Heart right ventricle (tissue), 16 donors: ENCODE results near the gene HNRNPA2B1. TPM values are rescaled to one million over a fixed set of nuclear protein-coding genes. Genes with fewer than 3 reads are reported as not detected.
"Not testable (repeated sequence)": the region's sequence is repeated elsewhere in the genome, so short reads cannot be mapped to it uniquely, and the experiment has no call there.

Experiments used
- ATAC-seq, 8 donors: fragments of 200-7000 bp; cut with Tn5 transposase; one replicate each; pipeline ENCODE4 v1.9.1; 2020; ENCODE audit warnings: mild to moderate bottlenecking in 8 of 8, moderate library complexity in 8 of 8, moderate number of reproducible peaks in 1 of 8
- DNase-seq, 2 donors: peaks; one replicate each; pipeline ENCODE4 v3.0.0-alpha.2; 2020
- H3K27ac ChIP-seq, 10 donors: fragments of 200-600 bp; sonication (generic) in 2 of 10; one replicate each; pipeline versions ENCODE4 v1.5.0 to v1.8.0; 2020 to 2022; ENCODE audit warnings: mild to moderate bottlenecking in 3 of 10
- H3K27me3 ChIP-seq, 7 donors: fragments of 200-600 bp; one replicate each; pipeline ENCODE4 v1.8.0; 2021 to 2022; ENCODE audit warnings: mild to moderate bottlenecking in 2 of 7
- H3K36me3 ChIP-seq, 9 donors: fragments of 200-600 bp; sonication (generic) in 1 of 9; one replicate each; pipeline versions ENCODE4 v1.5.0 to v1.8.0; 2020 to 2022; ENCODE audit warnings: mild to moderate bottlenecking in 2 of 9
- H3K4me1 ChIP-seq, 9 donors: fragments of 200-600 bp; sonication (generic) in 1 of 9; one replicate each; pipeline versions ENCODE4 v1.5.0 to v1.8.0; 2020 to 2022; ENCODE audit warnings: mild to moderate bottlenecking in 4 of 9
- H3K4me3 ChIP-seq, 10 donors: fragments of 200-600 bp; sonication (generic) in 2 of 10; one replicate each; pipeline versions ENCODE4 v1.5.0 to v1.8.0; 2020 to 2022; ENCODE audit warnings: mild to moderate bottlenecking in 7 of 10, moderate library complexity in 2 of 10
- H3K9me3 ChIP-seq, 11 donors: fragments of 200-600 bp in 10 of 11; sonication (generic) in 2 of 11; one replicate each; pipeline versions ENCODE4 v1.5.0 to v1.8.0; 2013 to 2022; ENCODE audit warnings: mild to moderate bottlenecking in 2 of 11, control low read depth in 1 of 11, moderate library complexity in 1 of 11
- WGBS, 2 donors: extraction: QIAGEN DNeasy Blood & Tissue Kit; methylation state at CpG; one replicate each; pipeline ENCODE4 v1.1.7; 2013; ENCODE audit warnings: inconsistent platforms in 1 of 2; 5-methylcytosine and 5-hydroxymethylcytosine counted together
- intact Hi-C, 10 donors: fragments of 100-400 bp; cut with DNase I; formaldehyde crosslinking; loops; one replicate each; pipeline versions ENCODE4 v1.11.1 to v1.14.2; 2022
- polyA plus RNA-seq, 2 donors: library from polyadenylated mRNA; stranded (reverse); fragments of 200-250 nt; gene quantifications; one replicate each; pipeline ENCODE4 v1.2.3, GENCODE V29; 2013
- total RNA-seq, 10 donors: library from RNA; stranded (reverse); fragmentation: NEBNext Ultra II Directional in 3 of 10; extraction: Animal tissue kit (Norgen Biotek cat#: 25700) in 3 of 10; gene quantifications; one replicate each; pipeline versions ENCODE4 v1.2.1 to v1.2.4, GENCODE V29; 2021 to 2023
- TF ChIP-seq, protein P1 (sequence below), 9 donors: fragments of 200-600 bp; sonication (generic) in 2 of 9; IDR thresholded peaks; one replicate each; pipeline versions ENCODE4 v1.5.0 to v1.8.0; 2021 to 2022; ENCODE audit warnings: antibody characterized with exemption in 9 of 9, mild to moderate bottlenecking in 5 of 9, moderate library complexity in 1 of 9
- donor health status: Arrhythmogenic right ventricular cardiomyopathy.
- donor health status: ischemic (EF 13 %, LVEDD 7.1; RV severe dilation, severe dysfunction).
- donor health status: healthy with polysubstance abuse.
- donor health status: DM: no; HTN: yes; CAD: no.
- donor health status: DM: no; HTN: no; CAD: no.
- donor health status: ischemic (EF 25% LVEDD 6.9; RV normal size, moderate dysfunction).
- donor health status: ischemic (EF 25% LVEDD 5.7; RV mildly dilated, moderate dysfunction).
- donor health status: healthy.
- donor health status: DM: yes; HTN: yes; CAD: no.
- donor health status: Ischemic cardiomyopathy.
- donor health status: ischemic (EF 35%, LVEDD 5.7; RV mildly dilated, moderate dysfunction).
- donor health status: nonischemic (EF 11% LVEDD 7.7; RV severe dilation, severe dysfunction).
- donor health status: DM: yes; HTN: yes; CAD: no.
- donor health status: PGD.
- donor health status: ischemic (EF 29% LVEDD 5.4; RV normal size, mild dysfunction).
- donor health status: nonischemic (EF 23%, LVEDD 6.1; RV moderate dilation, normal function).

HNRNPA2B1 gene
- total and polyA plus RNA-seq, 12 donors = 364 to 667 (median 404) TPM

DNA sequence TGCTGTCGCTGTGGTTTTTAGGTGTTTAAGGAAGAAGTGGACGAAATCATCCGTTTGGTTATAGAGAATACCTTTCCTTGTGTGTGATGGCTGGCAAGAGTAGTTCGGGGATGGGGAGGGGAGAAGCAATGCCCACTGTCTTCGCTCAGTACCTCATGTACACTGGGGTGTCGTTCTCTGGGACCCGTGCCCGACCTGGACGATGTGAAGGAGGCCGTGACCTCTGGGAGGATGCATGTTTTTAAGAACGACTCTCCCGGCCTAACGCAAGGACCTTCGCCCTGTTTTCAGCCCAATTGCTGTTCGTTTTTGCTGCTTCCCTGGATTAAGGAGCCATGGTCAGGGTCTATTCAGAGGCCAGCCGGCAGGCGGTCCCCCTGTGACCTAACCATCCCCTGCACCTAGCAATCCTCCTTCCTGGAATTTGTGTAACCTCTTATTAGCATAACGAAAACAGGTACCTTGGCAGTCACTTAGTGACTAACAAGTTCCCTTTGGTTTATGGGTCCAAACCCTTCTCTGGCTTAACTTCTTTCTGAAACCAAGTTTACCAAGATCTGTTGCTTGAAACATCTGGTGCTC, 47.2 kb downstream of the HNRNPA2B1 start:
- no peaks in the 10 kb centered on the region for H3K9me3 ChIP-seq
- WGBS, 2 donors = 18 to 23% methylated on average over 18 of the region's 18 CpGs
- H3K27me3 ChIP-seq = peaks cover 7 to 58% (median 37%) of the 10 kb centered on the region in 7 donors
- no peaks in the 10 kb centered on the region for H3K36me3 ChIP-seq
- peak overlapping the region in 1 of 10 donors; percentile 66 for H3K27ac ChIP-seq
- peaks cover 0 to 59% (median 13%) of the 10 kb centered on the region in 9 donors for H3K4me1 ChIP-seq
- H3K4me3 ChIP-seq = peak overlapping the region in 9 of 10 donors; percentile 49 to 69 (median 57)
- DNase-seq = no peak
- TF ChIP-seq, protein P1, sequence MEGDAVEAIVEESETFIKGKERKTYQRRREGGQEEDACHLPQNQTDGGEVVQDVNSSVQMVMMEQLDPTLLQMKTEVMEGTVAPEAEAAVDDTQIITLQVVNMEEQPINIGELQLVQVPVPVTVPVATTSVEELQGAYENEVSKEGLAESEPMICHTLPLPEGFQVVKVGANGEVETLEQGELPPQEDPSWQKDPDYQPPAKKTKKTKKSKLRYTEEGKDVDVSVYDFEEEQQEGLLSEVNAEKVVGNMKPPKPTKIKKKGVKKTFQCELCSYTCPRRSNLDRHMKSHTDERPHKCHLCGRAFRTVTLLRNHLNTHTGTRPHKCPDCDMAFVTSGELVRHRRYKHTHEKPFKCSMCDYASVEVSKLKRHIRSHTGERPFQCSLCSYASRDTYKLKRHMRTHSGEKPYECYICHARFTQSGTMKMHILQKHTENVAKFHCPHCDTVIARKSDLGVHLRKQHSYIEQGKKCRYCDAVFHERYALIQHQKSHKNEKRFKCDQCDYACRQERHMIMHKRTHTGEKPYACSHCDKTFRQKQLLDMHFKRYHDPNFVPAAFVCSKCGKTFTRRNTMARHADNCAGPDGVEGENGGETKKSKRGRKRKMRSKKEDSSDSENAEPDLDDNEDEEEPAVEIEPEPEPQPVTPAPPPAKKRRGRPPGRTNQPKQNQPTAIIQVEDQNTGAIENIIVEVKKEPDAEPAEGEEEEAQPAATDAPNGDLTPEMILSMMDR (IDR thresholded peaks at IDR 0.05) = no peak
- ATAC-seq = no peak
- intact Hi-C loops = loop anchor here in 2 of 10 donors (5.0 to 10.0 kb wide), 3 partner anchors 44 to 91 kb away; no protein-coding TSS in a partner anchor

DNA sequence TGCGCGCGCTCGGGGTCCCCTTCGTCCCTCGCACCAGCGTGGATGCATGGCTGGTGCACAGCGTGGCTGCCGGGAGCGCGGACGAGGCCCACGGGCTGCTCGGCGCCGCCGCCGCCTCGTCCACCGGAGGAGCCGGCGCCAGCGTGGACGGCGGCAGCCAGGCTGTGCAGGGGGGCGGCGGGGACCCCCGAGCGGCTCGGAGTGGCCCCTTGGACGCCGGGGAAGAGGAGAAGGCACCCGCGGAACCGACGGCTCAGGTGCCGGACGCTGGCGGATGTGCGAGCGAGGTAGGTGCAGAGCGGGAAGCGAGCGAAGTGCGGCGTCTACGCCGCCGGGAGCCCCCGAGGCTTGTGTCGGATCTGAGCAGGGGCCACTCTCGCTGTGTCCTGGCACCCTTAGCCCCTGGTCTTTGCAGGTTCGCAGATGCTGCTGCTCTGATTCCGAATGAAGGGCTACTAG, 47.7 kb downstream of the HNRNPA2B1 start:
- 1 to 2% methylated on average over 49 to 54 of the region's 54 CpGs for WGBS, 2 donors
- not testable (repeated sequence) for DNase-seq, H3K36me3 ChIP-seq, H3K9me3 ChIP-seq
- ATAC-seq = peak in 3 of 8 donors; percentile 16 to 20 (median 19)
- Histone ChIP-seq H3K27ac (peak overlapping the region in 1 of 10 donors; percentile 66), H3K27me3 (peaks cover 7 to 58% (median 37%) of the 10 kb centered on the region in 7 donors), H3K4me3 (peak overlapping the region; percentile 19 to 69 (median 56)), H3K4me1 (peaks cover 0 to 57% (median 13%) of the 10 kb centered on the region in 9 donors)
- intact Hi-C loops = loop anchor here in 2 of 10 donors (5.0 to 10.0 kb wide), 3 partner anchors 44 to 92 kb away; no protein-coding TSS in a partner anchor

DNA sequence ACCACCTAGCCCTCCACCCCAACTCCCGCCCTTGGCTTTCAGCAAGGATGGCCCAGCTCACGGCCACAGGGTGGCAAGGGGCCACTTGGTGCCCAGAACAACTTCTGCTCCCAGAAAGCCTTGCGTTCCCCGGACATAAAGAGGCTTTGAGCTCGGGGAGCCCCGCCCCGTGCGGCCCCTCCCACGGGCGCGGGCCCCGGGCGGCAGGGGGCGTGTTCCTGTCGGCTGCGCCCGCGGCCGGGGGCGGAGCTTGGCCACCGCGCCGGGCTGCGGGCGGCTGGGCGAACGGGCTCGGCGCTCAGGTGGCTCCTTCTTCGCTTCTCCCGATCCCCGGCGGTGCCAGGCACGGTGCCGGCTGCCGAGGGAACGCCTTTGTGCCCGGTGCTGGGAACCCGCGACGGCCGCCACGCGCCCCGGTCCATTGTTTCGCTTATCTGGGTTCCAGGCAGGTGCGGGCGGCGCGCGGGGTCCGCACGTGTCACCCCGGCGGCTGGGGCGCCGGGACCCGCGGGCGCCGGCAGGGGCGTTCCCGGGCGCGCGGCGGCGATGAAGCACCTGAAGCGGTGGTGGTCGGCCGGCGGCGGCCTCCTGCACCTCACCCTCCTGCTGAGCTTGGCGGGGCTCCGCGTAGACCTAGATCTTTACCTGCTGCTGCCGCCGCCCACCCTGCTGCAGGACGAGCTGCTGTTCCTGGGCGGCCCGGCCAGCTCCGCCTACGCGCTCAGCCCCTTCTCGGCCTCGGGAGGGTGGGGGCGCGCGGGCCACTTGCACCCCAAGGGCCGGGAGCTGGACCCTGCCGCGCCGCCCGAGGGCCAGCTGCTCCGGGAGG, 48.4 kb downstream of the HNRNPA2B1 start, which contains the start of gene NFE2L3:
TSS of gene NFE2L3 (plus strand) at position 246 of the 829 bp plus-strand sequence. CDS start at position 547, 301 bp downstream.
- peaks cover 0 to 52% (median 13%) of the 10 kb centered on the region in 9 donors for H3K4me1 ChIP-seq
- peak within 1 kb of the TSS in 1 of 10 donors; percentile 66 for H3K27ac ChIP-seq
- 0 to 1% methylated on average over 66 to 95 of the region's 95 CpGs for whole genome bisulfite sequencing, 2 donors
- TF ChIP-seq, protein P1 (IDR thresholded peaks at IDR 0.05) = peak in 6 of 9 donors; percentile 21 to 36 (median 24)
- peaks cover 7 to 58% (median 37%) of the 10 kb centered on the region in 7 donors for H3K27me3 ChIP-seq
- intact Hi-C loops = loop anchor here in 2 of 10 donors (5.0 to 10.0 kb wide), 3 partner anchors 45 to 93 kb away; no protein-coding TSS in a partner anchor
- DNase-seq (peak; percentile 36 to 75), ATAC-seq (peak; percentile 74 to 93 (median 82))
- no peaks in the 10 kb centered on the region for H3K36me3 ChIP-seq
- no peaks in the 10 kb centered on the region for H3K9me3 ChIP-seq
- peak within 1 kb of the TSS; percentile 19 to 69 (median 56) for H3K4me3 ChIP-seq

DNA sequence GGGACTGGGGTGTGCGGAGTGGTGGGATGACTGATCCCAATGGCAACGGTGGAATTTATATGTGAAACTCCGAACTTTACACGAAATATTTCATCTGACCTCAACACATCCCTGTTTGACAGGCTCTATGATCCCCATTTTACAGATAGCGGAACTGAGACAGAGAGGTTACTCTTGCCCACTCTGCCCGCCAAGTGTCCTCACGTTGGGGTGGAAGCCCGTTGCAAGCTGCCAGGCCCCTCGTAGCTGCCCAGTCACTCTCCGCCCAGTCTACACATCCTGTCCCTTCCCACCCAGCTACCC, 48.9 kb downstream of the HNRNPA2B1 start:
- Histone ChIP-seq H3K27ac (peak overlapping the region in 1 of 10 donors; percentile 66), H3K4me3 (peak overlapping the region; percentile 19 to 69 (median 56))

More for the DNA sequence above, 48.9 kb downstream of the HNRNPA2B1 start:
- peak in 1 of 8 donors; percentile 59 for ATAC-seq
- TF ChIP-seq, protein P1 (IDR thresholded peaks at IDR 0.05) = no peak
- Histone ChIP-seq H3K36me3 (no peaks in the 10 kb centered on the region), H3K27me3 (peaks cover 7 to 62% (median 37%) of the 10 kb centered on the region in 7 donors), H3K4me1 (peaks cover 0 to 46% (median 10%) of the 10 kb centered on the region in 9 donors), H3K9me3 (no peaks in the 10 kb centered on the region)
- 63 to 73% methylated on average over 10 of the region's 10 CpGs for WGBS, 2 donors
- no peak for DNase-seq
- intact Hi-C loops = loop anchor here in 2 of 10 donors (5.0 to 10.0 kb wide), 3 partner anchors 46 to 93 kb away; no protein-coding TSS in a partner anchor
